Stimulated activated naive CD8-positive, alpha-beta T cell treated with anti-CD3 and anti-CD28 coated beads, Interleukin-15, Interleukin-2, amounts not matched to agents 100 ng/mL and 50 ng/mL, for 24 hours (primary cell): ENCODE results near the gene ASTL.

Source experiments
- H3K27ac Mint-ChIP-seq: one replicate; pipeline ENCODE4 v1.8.0; 2021; ENCODE audit warnings: mild to moderate bottlenecking, mixed read lengths
- H3K27me3 Mint-ChIP-seq: one replicate; pipeline ENCODE4 v1.8.0; 2021; ENCODE audit warnings: mixed read lengths
- H3K36me3 Mint-ChIP-seq: one replicate; pipeline ENCODE4 v1.8.0; 2021; ENCODE audit warnings: low read depth, mixed read lengths
- H3K4me1 Mint-ChIP-seq: one replicate; pipeline ENCODE4 v1.8.0; 2021; ENCODE audit warnings: low read depth, mixed read lengths
- H3K4me3 Mint-ChIP-seq: one replicate; pipeline ENCODE4 v1.8.0; 2021; ENCODE audit warnings: mild to moderate bottlenecking, mixed read lengths
- H3K9me3 Mint-ChIP-seq: one replicate; pipeline ENCODE4 v1.8.0; 2021; ENCODE audit warnings: mixed read lengths

Gene ASTL

DNA sequence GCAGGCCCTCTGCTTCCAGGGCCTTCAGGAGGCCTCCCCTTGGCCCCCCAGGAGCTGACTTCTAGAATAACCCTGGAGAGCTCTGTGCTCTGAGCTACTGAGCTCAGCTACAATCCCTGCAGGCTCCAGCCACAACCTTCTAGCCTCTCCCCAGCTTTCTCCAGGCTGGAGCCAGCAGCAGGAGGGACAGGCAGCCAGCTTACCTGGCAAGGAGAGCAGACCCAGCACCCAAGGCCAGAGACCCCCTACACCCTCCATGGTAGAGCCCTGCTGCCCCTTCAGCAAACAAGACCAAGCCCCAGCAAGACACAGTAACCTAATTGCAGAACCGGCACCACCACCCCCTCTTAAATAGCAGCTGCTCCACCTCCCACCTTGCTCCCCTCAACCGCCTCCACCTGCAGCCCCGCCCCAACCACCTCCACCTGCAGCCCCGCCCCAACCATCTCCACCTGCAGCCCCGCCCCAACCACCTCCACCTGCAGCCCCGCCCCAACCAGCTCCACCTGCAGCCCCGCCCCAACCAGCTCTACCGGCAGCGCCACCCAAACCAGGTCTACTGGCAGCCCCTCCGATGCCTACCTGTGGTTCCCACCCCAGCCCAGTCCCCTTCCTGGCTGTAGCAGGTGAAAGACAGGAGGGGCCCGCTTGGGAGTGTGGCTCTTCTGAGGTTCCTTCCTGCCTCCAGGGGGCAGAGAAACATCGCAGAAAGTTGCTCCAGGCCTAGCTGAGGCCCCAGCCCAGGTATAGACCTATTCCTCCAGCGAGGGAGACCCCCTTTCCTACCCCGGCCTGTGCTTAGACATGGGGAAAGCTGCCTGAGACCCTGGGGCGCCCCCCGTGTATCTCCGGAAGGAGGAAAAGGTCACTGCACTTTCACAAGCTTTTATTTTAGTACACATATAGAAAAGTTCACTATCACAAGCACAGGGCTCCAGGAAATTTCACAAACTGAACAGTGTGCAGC is at the start of gene ASTL:
ASTL (minus strand) TSS at position 324 of the 967 bp plus-strand sequence; CDS start at position 258, 66 bp downstream.
- Mint-ChIP-seq H3K27ac (peak within 1 kb of the TSS; percentile 68), H3K4me3 (peak within 1 kb of the TSS; percentile 43), H3K4me1 (peaks cover 39% of the 10 kb centered on the region), H3K9me3 (no peaks in the 10 kb centered on the region), H3K27me3 (no peaks in the 10 kb centered on the region), H3K36me3 (peaks cover 13% of the 10 kb centered on the region)

DNA sequence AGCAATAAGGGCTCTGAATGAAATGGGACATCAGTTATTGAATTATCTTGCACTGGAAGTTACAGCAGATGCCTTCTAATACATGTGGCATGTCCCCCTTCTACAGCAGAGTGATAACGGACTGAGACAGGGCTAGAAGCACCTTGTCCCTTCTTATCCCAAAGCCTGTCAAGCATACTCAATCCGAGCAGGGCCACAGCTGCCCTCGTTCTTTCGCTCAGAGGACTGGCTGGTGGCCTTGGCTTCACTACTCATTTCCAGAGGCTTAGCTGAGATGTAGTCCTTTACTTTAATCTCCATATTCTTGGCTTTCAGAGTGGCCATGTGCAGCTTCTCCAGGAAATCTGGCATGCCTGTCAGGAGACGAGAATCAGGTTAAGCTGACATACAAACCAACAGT is 48.3 kb upstream of the ASTL start:
- Mint-ChIP-seq H3K4me3 (no peak overlapping the region), H3K27me3 (no peaks in the 10 kb centered on the region), H3K4me1 (peaks cover 4% of the 10 kb centered on the region), H3K9me3 (no peaks in the 10 kb centered on the region), H3K36me3 (peaks cover 64% of the 10 kb centered on the region), H3K27ac (no peak overlapping the region)

- Mint-ChIP-seq H3K4me1 (peaks cover 9% of the 10 kb centered on the region), H3K4me3 (no peak overlapping the region), H3K9me3 (no peaks in the 10 kb centered on the region), H3K27ac (peak overlapping the region; percentile 5), H3K36me3 (peaks cover 55% of the 10 kb centered on the region), H3K27me3 (no peaks in the 10 kb centered on the region)
These were observed 47.2 kb upstream of the ASTL start for GRCh38 chr2:96185516-96185915.

DNA sequence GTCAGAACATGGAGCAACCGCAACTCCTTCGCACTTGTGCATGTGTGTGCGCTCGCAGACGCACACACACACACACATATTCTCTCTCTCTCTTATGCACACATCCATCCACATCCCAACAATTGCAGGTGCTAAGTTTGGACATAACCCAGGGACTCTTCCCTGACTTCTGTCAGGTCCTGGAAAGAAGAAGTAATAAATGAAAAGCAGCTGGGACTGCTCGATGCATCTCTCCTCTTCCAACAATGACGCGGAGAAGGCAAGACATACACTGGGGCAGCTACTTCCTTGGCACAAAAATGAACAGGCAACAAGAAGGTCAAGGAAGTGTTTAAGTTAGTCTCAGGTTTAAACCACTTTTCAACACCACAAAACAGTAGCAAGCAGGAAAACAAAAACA is 46.7 kb upstream of the ASTL start:
- H3K27ac Mint-ChIP-seq, result peak overlapping the region; percentile 28
- H3K36me3 Mint-ChIP-seq, result peaks cover 53% of the 10 kb centered on the region
- H3K4me3 Mint-ChIP-seq, result no peak overlapping the region
- peaks cover 9% of the 10 kb centered on the region for H3K4me1 Mint-ChIP-seq
- H3K9me3 Mint-ChIP-seq, result no peaks in the 10 kb centered on the region
- no peaks in the 10 kb centered on the region for H3K27me3 Mint-ChIP-seq

DNA sequence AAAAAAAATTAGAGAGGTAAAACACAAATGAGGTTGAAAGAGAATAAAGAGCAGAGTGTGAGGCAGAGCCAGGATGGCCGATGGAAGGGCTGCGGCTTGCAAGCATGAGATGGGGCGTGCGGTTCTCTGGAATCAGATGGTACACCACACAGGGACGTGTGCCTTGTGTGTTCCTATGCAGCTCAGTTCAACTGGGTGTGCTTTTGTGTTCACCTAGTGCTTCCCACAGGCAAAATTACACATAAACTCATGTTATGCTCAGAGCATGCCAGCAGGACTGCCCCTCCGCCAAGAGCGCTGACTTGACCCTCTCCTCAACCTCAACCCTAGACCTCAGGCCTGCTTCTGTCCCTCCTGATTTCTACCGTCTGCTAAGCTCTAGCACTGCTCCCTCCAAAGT is 45.9 kb upstream of the ASTL start:
- Mint-ChIP-seq H3K9me3 (no peaks in the 10 kb centered on the region), H3K4me1 (peaks cover 9% of the 10 kb centered on the region), H3K27ac (no peak overlapping the region), H3K27me3 (no peaks in the 10 kb centered on the region), H3K4me3 (no peak overlapping the region), H3K36me3 (peaks cover 45% of the 10 kb centered on the region)

DNA sequence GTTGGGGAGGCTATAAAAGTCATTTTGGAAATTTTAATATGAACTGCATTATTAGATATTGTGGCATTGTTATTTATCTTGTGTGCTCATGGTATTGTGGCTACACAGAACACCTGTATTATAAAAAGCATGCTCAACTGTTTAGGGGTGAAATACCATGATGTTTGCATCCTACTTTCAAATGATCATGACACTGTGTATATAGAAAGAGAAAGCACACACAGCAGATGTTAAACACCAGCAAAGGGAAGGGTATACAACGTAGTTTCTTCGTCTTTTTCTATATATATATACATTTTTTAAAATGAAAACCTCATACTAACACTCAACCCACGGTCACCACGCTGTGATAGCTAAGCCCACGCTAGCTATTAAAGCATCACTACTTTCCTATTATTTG is 43.2 kb upstream of the ASTL start:
- no peak overlapping the region for H3K27ac Mint-ChIP-seq
- peaks cover 9% of the 10 kb centered on the region for H3K4me1 Mint-ChIP-seq
- H3K4me3 Mint-ChIP-seq, result no peak overlapping the region

DNA sequence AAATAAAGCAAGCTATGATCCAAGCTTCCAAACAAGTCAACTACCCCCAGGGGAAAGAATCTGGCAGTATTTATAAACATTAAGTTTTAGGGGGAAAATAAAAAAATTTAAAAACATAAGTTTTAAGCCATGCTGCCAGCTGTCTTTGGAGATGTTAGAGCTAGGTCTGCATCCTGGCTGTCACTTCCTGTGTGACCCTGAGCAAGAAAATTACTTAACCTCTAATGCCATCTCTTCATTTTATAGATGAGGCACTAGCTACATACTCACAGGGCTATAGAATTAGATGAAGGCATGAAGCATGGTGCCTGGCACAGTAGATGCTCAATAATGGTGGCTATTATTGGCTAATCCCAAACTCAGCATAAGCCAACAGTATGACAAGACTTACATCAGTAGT is 42.2 kb upstream of the ASTL start:
- H3K27me3 Mint-ChIP-seq, result no peaks in the 10 kb centered on the region
- H3K36me3 Mint-ChIP-seq, result peaks cover 21% of the 10 kb centered on the region
- no peak overlapping the region for H3K27ac Mint-ChIP-seq
- H3K4me3 Mint-ChIP-seq, result no peak overlapping the region
- no peaks in the 10 kb centered on the region for H3K9me3 Mint-ChIP-seq
- H3K4me1 Mint-ChIP-seq, result peaks cover 9% of the 10 kb centered on the region

More for the DNA sequence above, 43.2 kb upstream of the ASTL start:
- no peaks in the 10 kb centered on the region for H3K27me3 Mint-ChIP-seq
- no peaks in the 10 kb centered on the region for H3K9me3 Mint-ChIP-seq
- H3K36me3 Mint-ChIP-seq, result peaks cover 31% of the 10 kb centered on the region

DNA sequence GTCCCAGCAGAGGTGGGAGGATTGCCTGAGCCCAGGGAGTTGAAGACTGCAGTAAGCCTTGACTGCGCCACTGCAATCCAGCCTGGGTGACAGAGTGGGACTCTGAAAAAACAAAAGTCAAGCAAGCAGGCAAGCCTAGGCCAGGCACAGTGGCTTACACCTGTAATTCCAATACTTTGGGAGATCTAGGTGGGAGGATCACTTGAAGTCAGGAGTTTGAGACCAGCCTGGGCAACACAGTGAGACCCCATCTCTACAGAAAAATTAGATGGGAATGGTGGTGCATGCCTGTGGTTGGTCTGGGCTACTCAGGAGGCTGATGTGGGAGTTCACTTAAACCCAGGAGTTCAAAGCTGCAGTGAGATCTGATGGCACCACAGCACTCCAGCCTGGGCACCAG is 41.7 kb upstream of the ASTL start:
- Mint-ChIP-seq H3K27ac (no peak overlapping the region), H3K27me3 (no peaks in the 10 kb centered on the region), H3K4me3 (no peak overlapping the region), H3K9me3 (no peaks in the 10 kb centered on the region), H3K36me3 (peaks cover 16% of the 10 kb centered on the region), H3K4me1 (peaks cover 9% of the 10 kb centered on the region)

DNA sequence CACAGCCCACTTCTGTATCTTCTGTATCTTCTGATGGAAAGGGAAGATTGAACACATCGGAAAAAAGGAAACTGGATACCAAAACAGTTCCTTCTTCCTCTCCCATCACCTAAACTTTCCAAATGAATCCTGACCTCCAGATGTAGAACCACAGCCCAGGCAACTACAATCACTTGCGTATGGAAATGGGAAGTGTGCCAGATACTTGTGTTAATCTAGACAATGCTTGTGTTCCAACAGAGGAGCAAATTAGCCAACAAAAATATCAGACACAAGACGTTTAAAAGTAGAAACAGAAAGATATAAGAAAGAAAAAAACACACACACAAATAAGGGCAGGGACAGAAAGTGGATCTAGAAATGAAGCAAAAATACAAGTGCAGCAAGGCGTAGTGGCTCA is 38.4 kb upstream of the ASTL start:
- Mint-ChIP-seq H3K27ac (no peak overlapping the region), H3K27me3 (no peaks in the 10 kb centered on the region), H3K36me3 (no peaks in the 10 kb centered on the region), H3K9me3 (no peaks in the 10 kb centered on the region), H3K4me3 (no peak overlapping the region), H3K4me1 (peaks cover 28% of the 10 kb centered on the region)

DNA sequence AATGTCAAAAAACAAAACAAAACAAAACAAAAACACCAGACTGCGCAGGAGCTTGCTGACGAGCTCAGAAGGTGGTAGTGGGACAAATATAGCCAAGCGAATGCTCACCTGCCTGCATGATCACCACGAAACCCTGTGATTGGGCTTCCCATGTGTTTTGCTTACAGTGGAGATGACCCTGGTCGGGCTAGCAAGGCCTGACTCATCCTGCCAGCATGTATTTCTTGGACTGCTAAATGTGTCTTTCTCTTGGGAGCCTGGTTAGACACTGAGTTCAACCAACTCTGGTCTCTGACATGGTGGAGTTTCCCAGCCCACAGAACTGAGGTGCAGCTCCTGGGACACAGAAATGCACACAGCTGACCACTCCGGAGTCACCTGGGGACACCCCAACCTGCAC is 37.6 kb upstream of the ASTL start:
- no peak overlapping the region for H3K27ac Mint-ChIP-seq
- H3K9me3 Mint-ChIP-seq, result no peaks in the 10 kb centered on the region
- no peaks in the 10 kb centered on the region for H3K36me3 Mint-ChIP-seq
- peaks cover 27% of the 10 kb centered on the region for H3K4me1 Mint-ChIP-seq
- H3K27me3 Mint-ChIP-seq, result no peaks in the 10 kb centered on the region
- no peak overlapping the region for H3K4me3 Mint-ChIP-seq

DNA sequence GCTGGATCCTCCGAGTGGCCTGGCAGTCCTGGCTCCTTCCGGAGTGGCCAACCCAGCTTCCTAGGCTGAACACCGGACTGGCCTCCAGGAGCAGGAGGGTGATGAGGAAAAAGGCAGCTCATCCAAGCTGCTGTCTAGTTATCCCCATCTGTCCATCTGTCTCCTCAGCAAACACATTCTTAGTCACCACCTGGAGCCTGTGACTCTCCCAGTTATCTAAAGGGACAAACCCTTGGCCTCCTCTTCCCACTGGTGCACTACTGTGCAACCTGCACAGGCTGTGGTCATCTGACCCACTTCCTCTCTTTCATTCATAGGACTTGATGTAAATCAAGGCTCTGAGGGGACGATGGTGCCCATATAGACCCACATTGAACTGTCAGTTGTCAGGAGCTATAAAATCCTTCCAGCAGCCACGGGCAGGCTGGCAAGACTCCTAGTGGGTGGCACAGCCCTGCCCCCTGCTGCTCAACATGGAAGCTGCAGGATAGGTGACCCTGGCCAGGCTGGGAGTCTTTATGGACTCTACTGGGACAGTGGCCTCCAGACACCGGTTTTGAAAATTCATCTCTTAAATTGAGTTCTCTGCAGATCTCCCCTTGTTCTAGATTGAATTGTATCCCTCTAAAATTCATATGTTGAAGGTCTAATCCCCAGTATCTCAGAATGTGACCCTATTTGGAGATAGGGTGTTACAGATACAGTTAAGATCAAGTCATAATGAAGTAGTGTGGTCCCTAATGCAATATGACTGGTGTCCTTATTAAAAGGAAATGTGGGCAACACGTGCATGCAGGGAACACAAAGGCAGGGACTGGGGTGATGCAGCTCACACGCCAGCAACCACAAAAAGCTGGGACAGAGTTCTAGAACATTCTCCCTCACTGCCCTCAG is 36.2 kb upstream of the ASTL start:
- peaks cover 27% of the 10 kb centered on the region for H3K4me1 Mint-ChIP-seq
- no peaks in the 10 kb centered on the region for H3K27me3 Mint-ChIP-seq
- H3K4me3 Mint-ChIP-seq, result peak overlapping the region; percentile 50
- no peaks in the 10 kb centered on the region for H3K9me3 Mint-ChIP-seq
- H3K27ac Mint-ChIP-seq, result peak overlapping the region; percentile 67
- H3K36me3 Mint-ChIP-seq, result no peaks in the 10 kb centered on the region

DNA sequence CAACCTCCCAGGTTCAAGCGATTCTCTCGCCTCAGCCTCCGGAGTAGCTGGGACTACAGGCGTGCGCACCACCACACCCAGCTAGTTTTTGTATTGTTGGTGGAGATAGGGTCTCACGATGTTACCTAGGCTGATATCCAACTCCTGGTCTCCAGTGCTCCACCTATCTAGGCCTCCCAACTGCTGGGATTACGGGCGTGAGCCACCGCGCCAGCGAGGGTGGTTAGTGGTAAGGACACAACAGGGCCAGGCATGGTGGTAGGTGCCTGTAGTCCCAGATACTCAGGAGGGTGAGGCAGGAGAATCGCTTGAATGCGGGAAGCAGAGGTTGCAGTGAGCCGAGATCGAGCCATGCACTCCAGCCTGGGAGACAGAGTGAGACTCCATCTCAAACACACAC is 33.5 kb upstream of the ASTL start:
- H3K9me3 Mint-ChIP-seq, result peaks cover 4% of the 10 kb centered on the region
- H3K4me3 Mint-ChIP-seq, result no peak overlapping the region
- peaks cover 51% of the 10 kb centered on the region for H3K4me1 Mint-ChIP-seq
- no peaks in the 10 kb centered on the region for H3K27me3 Mint-ChIP-seq
- peak overlapping the region; percentile 80 for H3K27ac Mint-ChIP-seq
- H3K36me3 Mint-ChIP-seq, result peaks cover 6% of the 10 kb centered on the region

GRCh38 chr2:96170626-96171025 is 32.3 kb upstream of the ASTL start:
- Mint-ChIP-seq H3K9me3 (peaks cover 4% of the 10 kb centered on the region), H3K27me3 (no peaks in the 10 kb centered on the region), H3K36me3 (peaks cover 6% of the 10 kb centered on the region), H3K4me3 (no peak overlapping the region), H3K27ac (no peak overlapping the region), H3K4me1 (peaks cover 58% of the 10 kb centered on the region)

- H3K9me3 Mint-ChIP-seq, result peaks cover 4% of the 10 kb centered on the region
- H3K36me3 Mint-ChIP-seq, result peaks cover 6% of the 10 kb centered on the region
- peaks cover 63% of the 10 kb centered on the region for H3K4me1 Mint-ChIP-seq
- H3K4me3 Mint-ChIP-seq, result no peak overlapping the region
- no peak overlapping the region for H3K27ac Mint-ChIP-seq
- H3K27me3 Mint-ChIP-seq, result no peaks in the 10 kb centered on the region
These were observed 31.7 kb upstream of the ASTL start for GRCh38 chr2:96169868-96170507.
